Measurements from ENCODE around the gene CNTFR. TPM values are rescaled to one million over a fixed set of nuclear protein-coding genes. Genes with fewer than 3 reads are reported as not detected.

The CNTFR gene
- total RNA-seq, 2 donors from 2014 or later: 1.6 to 16.8 TPM

DNA sequence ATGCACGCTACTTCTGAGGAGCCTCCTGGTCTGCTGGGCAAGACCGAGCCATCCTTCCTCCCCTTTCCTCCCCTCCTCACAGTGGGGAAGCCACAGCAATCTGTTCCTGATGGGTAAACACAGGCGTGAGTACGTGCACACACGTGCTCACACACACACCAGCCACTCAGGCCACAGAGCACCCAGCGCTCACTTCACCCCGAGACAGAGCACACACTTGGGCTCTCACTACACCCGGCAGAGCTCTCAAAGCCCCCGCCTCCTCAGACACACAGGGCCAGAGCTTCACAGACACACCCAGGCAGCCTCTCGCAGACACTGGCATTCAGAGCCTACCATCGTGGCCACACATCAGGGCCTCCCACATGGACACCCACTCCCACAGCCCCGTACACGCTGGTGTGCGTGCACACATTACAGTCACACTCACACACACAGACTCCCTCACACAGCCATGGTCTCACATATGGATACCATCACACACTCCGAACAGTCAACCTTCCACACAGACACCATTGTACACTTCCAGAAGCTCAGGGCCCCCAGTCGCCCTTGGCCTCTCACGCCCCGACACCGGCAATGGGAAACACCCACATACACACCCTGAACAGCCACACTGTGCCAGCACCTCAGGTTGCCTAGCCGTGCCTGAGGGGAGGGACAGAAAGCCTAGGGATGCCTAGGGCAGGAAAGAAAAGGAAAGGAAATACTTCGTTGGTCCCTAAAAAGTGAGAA, 13.5 kb downstream of the CNTFR start:
- Histone ChIP-seq H3K27ac (no peak overlapping the region), H3K9me3 (no peaks in the 10 kb centered on the region), H3K27me3 (peaks cover 0 to 20% of the 10 kb centered on the region in 2 donors), H3K4me3 (no peak overlapping the region), H3K4me1 (peaks cover 12% of the 10 kb centered on the region), H3K36me3 (replicated peaks in 1 of 2; ENCODE audit: insufficient read depth in 1 of 2, low read depth in 2 of 2) (no peaks in the 10 kb centered on the region)
- ATAC-seq: no peak
- no peak for DNase-seq
- WGBS, 2 donors: 63 to 80% methylated on average over 17 to 21 of the region's 21 CpGs
- TF ChIP-seq, protein P1, sequence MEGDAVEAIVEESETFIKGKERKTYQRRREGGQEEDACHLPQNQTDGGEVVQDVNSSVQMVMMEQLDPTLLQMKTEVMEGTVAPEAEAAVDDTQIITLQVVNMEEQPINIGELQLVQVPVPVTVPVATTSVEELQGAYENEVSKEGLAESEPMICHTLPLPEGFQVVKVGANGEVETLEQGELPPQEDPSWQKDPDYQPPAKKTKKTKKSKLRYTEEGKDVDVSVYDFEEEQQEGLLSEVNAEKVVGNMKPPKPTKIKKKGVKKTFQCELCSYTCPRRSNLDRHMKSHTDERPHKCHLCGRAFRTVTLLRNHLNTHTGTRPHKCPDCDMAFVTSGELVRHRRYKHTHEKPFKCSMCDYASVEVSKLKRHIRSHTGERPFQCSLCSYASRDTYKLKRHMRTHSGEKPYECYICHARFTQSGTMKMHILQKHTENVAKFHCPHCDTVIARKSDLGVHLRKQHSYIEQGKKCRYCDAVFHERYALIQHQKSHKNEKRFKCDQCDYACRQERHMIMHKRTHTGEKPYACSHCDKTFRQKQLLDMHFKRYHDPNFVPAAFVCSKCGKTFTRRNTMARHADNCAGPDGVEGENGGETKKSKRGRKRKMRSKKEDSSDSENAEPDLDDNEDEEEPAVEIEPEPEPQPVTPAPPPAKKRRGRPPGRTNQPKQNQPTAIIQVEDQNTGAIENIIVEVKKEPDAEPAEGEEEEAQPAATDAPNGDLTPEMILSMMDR (IDR thresholded peaks at IDR 0.05): no peak
- TF ChIP-seq POLR2A (IDR thresholded peaks at IDR 0.05): no peak
- intact Hi-C loops (cut with DNase I): no loop called here

DNA sequence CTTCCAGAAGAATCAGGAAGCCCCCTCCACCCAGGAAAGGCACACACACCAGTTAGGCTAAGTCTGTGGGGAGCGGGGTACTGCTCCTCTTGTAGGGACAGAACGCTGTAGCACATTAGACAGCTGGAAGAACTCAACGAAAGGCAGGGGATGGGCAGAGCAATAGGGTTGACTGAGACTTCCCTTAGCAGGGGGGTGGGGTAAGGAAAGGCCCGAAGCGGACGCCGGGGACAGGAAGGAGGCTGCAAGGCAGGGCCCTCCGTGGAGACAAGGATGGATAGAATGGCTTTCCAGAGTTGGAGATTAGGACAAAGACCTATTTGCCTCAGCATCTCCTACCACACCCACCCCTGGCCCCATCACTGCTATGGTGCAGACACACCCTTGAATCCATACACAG, 14.3 kb downstream of the CNTFR start:
- WGBS, 2 donors: 51 to 53% methylated on average over 8 of the region's 8 CpGs
- Histone ChIP-seq H3K27ac (no peak overlapping the region), H3K9me3 (no peaks in the 10 kb centered on the region), H3K4me1 (peaks cover 12% of the 10 kb centered on the region), H3K27me3 (peaks cover 0 to 20% of the 10 kb centered on the region in 2 donors), H3K4me3 (no peak overlapping the region), H3K36me3 (replicated peaks in 1 of 2; ENCODE audit: insufficient read depth in 1 of 2, low read depth in 2 of 2) (no peaks in the 10 kb centered on the region)
- intact Hi-C loops (cut with DNase I): no loop called here
- no peak for TF ChIP-seq POLR2A (IDR thresholded peaks at IDR 0.05)
- TF ChIP-seq, protein P1 (IDR thresholded peaks at IDR 0.05): no peak
- ATAC-seq: no peak
- no peak for DNase-seq

DNA sequence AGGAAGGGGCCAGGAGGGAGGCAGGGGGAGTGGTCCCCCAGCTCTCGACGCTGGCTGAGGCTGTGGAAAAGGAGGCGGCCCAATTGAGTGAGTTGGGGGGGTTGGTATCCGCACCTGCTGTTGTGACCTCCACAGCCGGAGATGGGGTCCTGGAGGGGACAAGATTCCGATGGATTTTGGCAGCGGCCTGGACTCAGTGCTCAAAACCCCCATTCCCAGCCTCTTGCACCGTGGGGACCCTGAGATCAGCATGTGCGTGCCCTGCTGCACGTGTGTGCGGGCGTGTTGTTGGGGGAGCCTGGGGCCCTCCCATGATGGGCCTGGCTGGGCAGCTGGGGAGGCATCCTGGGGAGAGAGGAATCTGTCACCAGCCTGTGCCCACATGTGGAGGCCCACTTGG, 15.0 kb downstream of the CNTFR start:
- intact Hi-C loops (cut with DNase I): no loop called here
- peaks cover 12% of the 10 kb centered on the region for H3K4me1 ChIP-seq
- no peaks in the 10 kb centered on the region for H3K36me3 ChIP-seq (replicated peaks in 1 of 2; ENCODE audit: insufficient read depth in 1 of 2, low read depth in 2 of 2)
- DNase-seq (no peak), ATAC-seq (no peak)
- H3K9me3 ChIP-seq: no peaks in the 10 kb centered on the region
- no peak overlapping the region for H3K4me3 ChIP-seq
- 87 to 90% methylated on average over 6 to 12 of the region's 12 CpGs for WGBS, 2 donors
- H3K27ac ChIP-seq: no peak overlapping the region
- TF ChIP-seq, protein P1 (IDR thresholded peaks at IDR 0.05): no peak
- no peak for TF ChIP-seq POLR2A (IDR thresholded peaks at IDR 0.05)
- H3K27me3 ChIP-seq: peaks cover 0 to 20% of the 10 kb centered on the region in 2 donors

DNA sequence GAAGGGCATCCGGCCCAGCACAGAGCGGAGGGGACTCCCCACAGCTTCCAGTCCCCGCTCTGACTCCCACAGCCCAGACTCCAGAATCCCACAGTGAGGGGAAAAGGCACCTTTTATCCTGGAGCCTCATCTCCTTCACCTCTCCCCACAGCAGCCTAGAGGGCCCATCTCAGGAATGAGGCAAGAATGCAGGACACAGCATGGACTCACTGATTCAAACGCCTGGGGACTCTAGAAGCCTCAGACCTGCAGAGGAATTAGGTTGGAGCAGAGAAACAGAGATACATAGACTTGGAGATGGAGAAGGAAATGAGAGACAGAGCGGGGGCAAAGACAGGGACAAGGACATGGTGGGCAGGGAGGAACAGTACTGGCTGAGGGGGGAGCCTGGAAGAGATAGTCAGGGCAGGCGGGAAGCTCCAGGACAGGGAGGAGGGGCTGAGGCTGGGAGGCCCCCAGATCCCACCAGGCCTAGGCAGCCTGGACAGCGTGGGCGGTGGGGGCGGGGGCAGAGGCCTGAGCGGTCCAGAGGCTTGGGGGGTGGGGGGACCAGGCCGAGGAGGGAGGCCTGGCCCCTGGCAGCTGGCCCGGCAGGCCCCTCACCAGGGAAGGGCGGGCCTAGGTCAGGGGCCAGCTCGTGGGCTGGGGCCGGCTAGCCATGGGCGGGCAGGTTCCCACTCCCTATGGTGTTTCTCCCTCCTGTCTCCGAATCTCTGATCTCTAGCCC, 15.8 kb downstream of the CNTFR start:
- ATAC-seq (no peak), DNase-seq (no peak)
- H3K27me3 ChIP-seq: peaks cover 0 to 18% of the 10 kb centered on the region in 2 donors
- no peaks in the 10 kb centered on the region for H3K9me3 ChIP-seq
- no peak overlapping the region for H3K4me3 ChIP-seq
- intact Hi-C loops (cut with DNase I): no loop called here
- 85 to 86% methylated on average over 11 to 12 of the region's 17 CpGs for WGBS, 2 donors
- TF ChIP-seq, protein P1 (IDR thresholded peaks at IDR 0.05): no peak
- TF ChIP-seq POLR2A (IDR thresholded peaks at IDR 0.05): no peak
- H3K27ac ChIP-seq: no peak overlapping the region
- no peaks in the 10 kb centered on the region for H3K36me3 ChIP-seq (replicated peaks in 1 of 2; ENCODE audit: insufficient read depth in 1 of 2, low read depth in 2 of 2)
- peaks cover 10% of the 10 kb centered on the region for H3K4me1 ChIP-seq

Data from body of pancreas (tissue), 4 donors.